H9 (cell line): Measurements from ENCODE around the gene GPC6. TPM values are rescaled to one million over a fixed set of nuclear protein-coding genes. Genes with fewer than 3 reads are reported as not detected.

ENCODE experiments used
- DNase-seq: peaks from one replicate; pipeline ENCODE4 v3.0.0-alpha.2; 2017
- H2AFZ ChIP-seq: one replicate; pipeline ENCODE4 v1.6.1; 2013; ENCODE audit warnings: mild to moderate bottlenecking, low read length, control low read depth, moderate library complexity
- H2AK5ac ChIP-seq: 2 replicates; pipeline ENCODE4 v1.6.1; 2013; ENCODE audit warnings: low read length, control low read depth, mixed read lengths; ENCODE audit not compliant: insufficient read length
- H2BK120ac ChIP-seq: one replicate; pipeline ENCODE4 v1.6.1; 2013; ENCODE audit warnings: low read depth, mild to moderate bottlenecking, low read length, control low read depth, inconsistent platforms; ENCODE audit not compliant: poor library complexity, severe bottlenecking
- H2BK12ac ChIP-seq: 2 replicates; pipeline ENCODE4 v1.6.1; 2013; ENCODE audit warnings: low read length, control low read depth, mixed read lengths, low read depth; ENCODE audit not compliant: insufficient read length
- H2BK15ac ChIP-seq: 2 replicates; pipeline ENCODE4 v1.6.1; 2013; ENCODE audit warnings: low read depth, low read length, control low read depth
- H2BK20ac ChIP-seq: one replicate; pipeline ENCODE4 v1.6.1; 2013; ENCODE audit warnings: low read depth, mild to moderate bottlenecking, low read length, control low read depth, inconsistent platforms; ENCODE audit not compliant: poor library complexity, severe bottlenecking
- H2BK5ac ChIP-seq: 2 replicates; pipeline ENCODE4 v1.6.1; 2013; ENCODE audit warnings: low read length, control low read depth, mixed read lengths; ENCODE audit not compliant: insufficient read length
- H3K14ac ChIP-seq: 2 replicates; pipeline ENCODE4 v1.6.1; 2013; ENCODE audit warnings: low read length, control low read depth; ENCODE audit not compliant: insufficient read depth
- H3K18ac ChIP-seq: 2 replicates; pipeline ENCODE4 v1.6.1; 2013; ENCODE audit warnings: low read depth, mild to moderate bottlenecking, mixed read lengths, low read length, control low read depth; ENCODE audit not compliant: insufficient read length
- H3K23ac ChIP-seq: 2 replicates; pipeline ENCODE4 v1.6.1; 2013; ENCODE audit warnings: low read length, control low read depth, mixed read lengths, low read depth; ENCODE audit not compliant: insufficient read length
- H3K23me2 ChIP-seq: 2 replicates; pipeline ENCODE4 v1.6.1; 2013; ENCODE audit warnings: low read depth, mild to moderate bottlenecking, mixed read lengths, low read length, control low read depth; ENCODE audit not compliant: insufficient read length, poor library complexity, severe bottlenecking
- H3K27ac ChIP-seq: 2 replicates; pipeline ENCODE4 v1.5.1; 2013; ENCODE audit warnings: low read length, control low read depth, mixed read lengths, low read depth; ENCODE audit not compliant: insufficient read length
- H3K27me3 ChIP-seq: 2 replicates; pipeline ENCODE4 v1.6.1; 2013; ENCODE audit warnings: low read length, control low read depth, inconsistent platforms; ENCODE audit not compliant: insufficient read depth
- H3K4ac ChIP-seq: 2 replicates; pipeline ENCODE4 v1.6.1; 2013; ENCODE audit warnings: low read depth, mild to moderate bottlenecking, control low read depth, inconsistent platforms, low read length, moderate library complexity
- H3K4me1 ChIP-seq: 2 replicates; pipeline ENCODE4 v1.6.1; 2013; ENCODE audit warnings: low read length, control low read depth, inconsistent platforms; ENCODE audit not compliant: insufficient read depth
- H3K4me2 ChIP-seq: 2 replicates; pipeline ENCODE4 v1.6.1; 2013; ENCODE audit warnings: low read length, control low read depth, mixed read lengths; ENCODE audit not compliant: insufficient read length, insufficient read depth
- H3K56ac ChIP-seq: 2 replicates; pipeline ENCODE4 v1.6.1; 2013; ENCODE audit warnings: low read depth, mild to moderate bottlenecking, mixed read lengths, low read length, control low read depth; ENCODE audit not compliant: insufficient read length
- H3K79me1 ChIP-seq: 2 replicates; pipeline ENCODE4 v1.6.1; 2013; ENCODE audit warnings: low read depth, mild to moderate bottlenecking, moderate library complexity, low read length, control low read depth, inconsistent platforms; ENCODE audit not compliant: insufficient read depth, poor library complexity, severe bottlenecking
- H3K79me2 ChIP-seq: 2 replicates; pipeline ENCODE4 v1.6.1; 2013; ENCODE audit warnings: low read length, control low read depth, inconsistent platforms; ENCODE audit not compliant: insufficient read depth
- H3K9ac ChIP-seq: 2 replicates; pipeline ENCODE4 v1.6.1; 2013; ENCODE audit warnings: low read length, control low read depth, mixed read lengths; ENCODE audit not compliant: insufficient read length; ENCODE audit errors: extremely low read depth
- H3K9me3 ChIP-seq: one replicate; pipeline ENCODE4 v1.6.1; 2013; ENCODE audit warnings: low read depth, low read length, inconsistent platforms; ENCODE audit not compliant: control insufficient read depth
- H3T11ph ChIP-seq: one replicate; pipeline ENCODE4 v1.6.1; 2013; ENCODE audit warnings: mild to moderate bottlenecking, low read length, control low read depth, inconsistent platforms
- H4K20me1 ChIP-seq: one replicate; pipeline ENCODE4 v1.6.1; 2013; ENCODE audit not compliant: control insufficient read depth, insufficient read length, insufficient read depth
- H4K5ac ChIP-seq: 2 replicates; pipeline ENCODE4 v1.6.1; 2013; ENCODE audit warnings: low read depth, mild to moderate bottlenecking, mixed read lengths, low read length, control low read depth; ENCODE audit not compliant: insufficient read length
- H4K8ac ChIP-seq: replicated peaks from 2 replicates; pipeline ENCODE4 v1.6.1; 2013; ENCODE audit warnings: low read length, control low read depth, mixed read lengths, low read depth; ENCODE audit not compliant: insufficient read length
- H4K91ac ChIP-seq: 2 replicates; pipeline ENCODE4 v1.6.1; 2013; ENCODE audit warnings: low read depth, mild to moderate bottlenecking, moderate library complexity, mixed read lengths, low read length, control low read depth; ENCODE audit not compliant: insufficient read length
- H3K27ac Mint-ChIP-seq, 3 experiments: 2 replicates in 2 of 3; 3 replicates in 1 of 3; pipeline ENCODE4 v1.8.0; 2020 to 2021; ENCODE audit warnings: mixed read lengths in 3 of 3, mild to moderate bottlenecking in 1 of 3, moderate library complexity in 1 of 3
- H3K27me3 Mint-ChIP-seq: 2 replicates; pipeline ENCODE4 v1.8.0; 2021; ENCODE audit warnings: low read depth, mild to moderate bottlenecking, moderate library complexity, mixed read lengths
- H3K36me3 Mint-ChIP-seq, 3 experiments: 2 replicates in 2 of 3; 3 replicates in 1 of 3; pipeline ENCODE4 v1.8.0; 2020 to 2021; ENCODE audit warnings: low read depth in 3 of 3, mixed read lengths in 3 of 3; ENCODE audit not compliant: insufficient read depth in 1 of 3
- H3K4me1 Mint-ChIP-seq, 2 experiments: 2 replicates each; pipeline ENCODE4 v1.8.0; 2020; ENCODE audit warnings: mixed read lengths in 2 of 2
- H3K4me3 Mint-ChIP-seq, 2 experiments: 2 replicates in 1 of 2; 3 replicates in 1 of 2; pipeline ENCODE4 v1.8.0; 2020 to 2021; ENCODE audit warnings: mild to moderate bottlenecking in 2 of 2, mixed read lengths in 2 of 2, moderate library complexity in 1 of 2
- H3K9me3 Mint-ChIP-seq, 2 experiments: 2 replicates in 1 of 2; 3 replicates in 1 of 2; pipeline ENCODE4 v1.8.0; 2020; ENCODE audit warnings: mild to moderate bottlenecking in 2 of 2, mixed read lengths in 2 of 2, moderate library complexity in 1 of 2
- WGBS: extraction: QIAGEN DNeasy Blood & Tissue Kit; methylation state at CpG from one replicate; pipeline ENCODE4 v1.1.7; 2013; ENCODE audit warnings: missing lambda C conversion rate, low lambda C conversion rate, mixed read lengths; ENCODE audit not compliant: insufficient read length; ENCODE audit errors: extremely low coverage; 5-methylcytosine and 5-hydroxymethylcytosine counted together
- total RNA-seq: library from RNA; stranded (reverse); gene quantifications from 2 replicates; pipeline ENCODE4 v1.2.1, GENCODE V29; 2021
- TF ChIP-seq, protein P1 (sequence below): fragments of 200-600 bp; sonication (generic); conservative IDR thresholded peaks from 3 replicates; pipeline ENCODE4 v1.8.0; 2021; ENCODE audit warnings: antibody characterized with exemption, mild to moderate bottlenecking

GPC6 gene
- total RNA-seq, 1 experiment from 2014 or later = 15.6 TPM

DNA sequence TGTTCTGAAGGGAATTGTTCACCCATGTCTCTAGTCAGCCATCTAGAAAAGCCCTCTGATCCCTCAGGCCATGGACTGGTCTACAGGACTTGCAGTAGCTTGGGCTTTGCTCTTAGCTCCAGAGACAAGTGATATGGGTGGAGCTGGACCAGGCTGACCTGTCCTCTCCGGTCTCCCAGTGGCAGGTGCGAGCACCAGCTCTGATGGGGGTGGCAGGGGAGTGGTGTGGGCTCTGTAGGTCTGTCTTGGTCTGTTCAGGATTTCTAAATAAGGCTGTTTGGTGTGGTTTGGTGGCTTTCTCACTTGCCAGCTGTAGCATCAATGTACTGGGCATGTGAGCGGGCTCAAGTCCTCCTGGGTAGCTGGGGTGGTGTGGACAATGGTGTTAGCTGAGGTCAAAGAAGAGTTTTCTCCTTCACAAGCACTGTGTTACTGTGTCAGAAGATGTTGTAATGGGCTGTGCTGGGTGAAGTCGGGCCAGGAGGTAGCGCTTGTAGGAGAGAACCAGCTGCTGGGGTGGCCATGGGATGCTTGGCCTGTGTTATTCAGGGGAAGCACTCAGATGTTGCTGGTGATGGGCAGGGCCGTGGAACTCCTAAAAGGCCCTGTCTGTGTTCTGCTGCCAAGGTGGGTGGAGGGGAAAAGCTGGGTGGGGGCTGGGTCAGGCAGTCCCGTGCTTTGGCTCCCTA, 16.9 kb downstream of the GPC6 start:
- no peak overlapping the region for H2BK5ac ChIP-seq
- no peaks in the 10 kb centered on the region for H3K27me3 Mint-ChIP-seq
- no peaks in the 10 kb centered on the region for H3K79me1 ChIP-seq
- H3K56ac ChIP-seq = no peak overlapping the region
- no peak overlapping the region for H3K27ac ChIP-seq
- WGBS = no CpG with 5 or more reads among the region's 7 CpGs
- no peaks in the 10 kb centered on the region for H3K23me2 ChIP-seq
- H3K4ac ChIP-seq = no peak overlapping the region
- H3K9ac ChIP-seq = no peak overlapping the region
- no peak overlapping the region for H2AFZ ChIP-seq
- H4K8ac ChIP-seq = no peak overlapping the region
- no peak overlapping the region for H2BK20ac ChIP-seq
- no peak overlapping the region for H3K14ac ChIP-seq
- no peak for DNase-seq
- no peak overlapping the region for H3T11ph ChIP-seq
- H4K5ac ChIP-seq = no peak overlapping the region
- H3K36me3 Mint-ChIP-seq = peaks cover 9 to 17% (median 11%) of the 10 kb centered on the region in 3 experiments
- no peak overlapping the region for H3K18ac ChIP-seq
- no peak overlapping the region for H3K23ac ChIP-seq
- H3K9me3 ChIP-seq = no peaks in the 10 kb centered on the region
- H3K4me2 ChIP-seq = no peak overlapping the region
- H3K79me2 ChIP-seq = peaks cover 17% of the 10 kb centered on the region; the same call in 1 of the 2 replicates
- H3K4me1 ChIP-seq = peaks cover 10% of the 10 kb centered on the region; the same call in 1 of the 2 replicates
- H4K91ac ChIP-seq = no peak overlapping the region
- H2BK12ac ChIP-seq = no peak overlapping the region
- no peaks in the 10 kb centered on the region for H4K20me1 ChIP-seq
- peaks cover 10 to 11% of the 10 kb centered on the region in 2 experiments; a peak in 4 of 5 replicates for H3K9me3 Mint-ChIP-seq
- no peak overlapping the region for H2BK120ac ChIP-seq
- peak overlapping the region in 2 of 3 experiments; percentile 14 to 55; a peak in 1 of 7 replicates for H3K27ac Mint-ChIP-seq
- H2BK15ac ChIP-seq = no peak overlapping the region
- H3K4me3 Mint-ChIP-seq = no peak overlapping the region; a peak in 1 of 5 replicates
- H3K27me3 ChIP-seq = no peaks in the 10 kb centered on the region
- no peak overlapping the region for H2AK5ac ChIP-seq
- TF ChIP-seq, protein P1, sequence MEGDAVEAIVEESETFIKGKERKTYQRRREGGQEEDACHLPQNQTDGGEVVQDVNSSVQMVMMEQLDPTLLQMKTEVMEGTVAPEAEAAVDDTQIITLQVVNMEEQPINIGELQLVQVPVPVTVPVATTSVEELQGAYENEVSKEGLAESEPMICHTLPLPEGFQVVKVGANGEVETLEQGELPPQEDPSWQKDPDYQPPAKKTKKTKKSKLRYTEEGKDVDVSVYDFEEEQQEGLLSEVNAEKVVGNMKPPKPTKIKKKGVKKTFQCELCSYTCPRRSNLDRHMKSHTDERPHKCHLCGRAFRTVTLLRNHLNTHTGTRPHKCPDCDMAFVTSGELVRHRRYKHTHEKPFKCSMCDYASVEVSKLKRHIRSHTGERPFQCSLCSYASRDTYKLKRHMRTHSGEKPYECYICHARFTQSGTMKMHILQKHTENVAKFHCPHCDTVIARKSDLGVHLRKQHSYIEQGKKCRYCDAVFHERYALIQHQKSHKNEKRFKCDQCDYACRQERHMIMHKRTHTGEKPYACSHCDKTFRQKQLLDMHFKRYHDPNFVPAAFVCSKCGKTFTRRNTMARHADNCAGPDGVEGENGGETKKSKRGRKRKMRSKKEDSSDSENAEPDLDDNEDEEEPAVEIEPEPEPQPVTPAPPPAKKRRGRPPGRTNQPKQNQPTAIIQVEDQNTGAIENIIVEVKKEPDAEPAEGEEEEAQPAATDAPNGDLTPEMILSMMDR = no peak
- peaks cover 29 to 32% of the 10 kb centered on the region in 2 experiments for H3K4me1 Mint-ChIP-seq
